Ishikawa (cell line): ENCODE measurements around the gene ST6GALNAC1.

ENCODE experiments used
- CEBPB ChIP-seq: IDR thresholded peaks from 2 replicates; pipeline ENCODE4 v1.6.1; 2012
- CREB1 ChIP-seq: IDR thresholded peaks from 2 replicates; pipeline ENCODE4 v1.6.1; 2012; ENCODE audit warnings: low read depth
- EGR1 ChIP-seq: IDR thresholded peaks from 2 replicates; pipeline ENCODE4 v1.6.1; 2012
- EP300 ChIP-seq: IDR thresholded peaks from 2 replicates; pipeline ENCODE4 v1.6.1; 2012; ENCODE audit warnings: borderline replicate concordance
- FOXM1 ChIP-seq: IDR thresholded peaks from 2 replicates; pipeline ENCODE4 v1.6.1; 2012; ENCODE audit warnings: low read depth, borderline replicate concordance
- NFIC ChIP-seq: IDR thresholded peaks from 2 replicates; pipeline ENCODE4 v1.6.1; 2012
- RAD21 ChIP-seq: IDR thresholded peaks from 2 replicates; pipeline ENCODE4 v1.6.1; 2012; ENCODE audit warnings: low read depth
- TAF1 ChIP-seq: IDR thresholded peaks from 2 replicates; pipeline ENCODE4 v1.6.1; 2012; ENCODE audit warnings: low read depth, mild to moderate bottlenecking
- TCF12 ChIP-seq: IDR thresholded peaks from 2 replicates; pipeline ENCODE4 v1.6.1; 2012; ENCODE audit warnings: low read depth
- TEAD4 ChIP-seq: IDR thresholded peaks from 2 replicates; pipeline ENCODE4 v1.6.1; 2012
- YY1 ChIP-seq: IDR thresholded peaks from 2 replicates; pipeline ENCODE4 v1.6.1; 2012; ENCODE audit warnings: low read depth
- ZBTB7A ChIP-seq: IDR thresholded peaks from 2 replicates; pipeline ENCODE4 v1.6.1; 2012; ENCODE audit warnings: low read depth
- TF ChIP-seq, protein P1 (sequence below): IDR thresholded peaks from 2 replicates; pipeline ENCODE4 v1.6.1; 2012
- TF ChIP-seq, protein P2 (sequence below): IDR thresholded peaks from 2 replicates; pipeline ENCODE4 v1.6.1; 2012
- TF ChIP-seq, protein P3 (sequence below): IDR thresholded peaks from 2 replicates; pipeline ENCODE4 v1.6.1; 2012; ENCODE audit warnings: low read depth, mild to moderate bottlenecking

The ST6GALNAC1 gene

DNA sequence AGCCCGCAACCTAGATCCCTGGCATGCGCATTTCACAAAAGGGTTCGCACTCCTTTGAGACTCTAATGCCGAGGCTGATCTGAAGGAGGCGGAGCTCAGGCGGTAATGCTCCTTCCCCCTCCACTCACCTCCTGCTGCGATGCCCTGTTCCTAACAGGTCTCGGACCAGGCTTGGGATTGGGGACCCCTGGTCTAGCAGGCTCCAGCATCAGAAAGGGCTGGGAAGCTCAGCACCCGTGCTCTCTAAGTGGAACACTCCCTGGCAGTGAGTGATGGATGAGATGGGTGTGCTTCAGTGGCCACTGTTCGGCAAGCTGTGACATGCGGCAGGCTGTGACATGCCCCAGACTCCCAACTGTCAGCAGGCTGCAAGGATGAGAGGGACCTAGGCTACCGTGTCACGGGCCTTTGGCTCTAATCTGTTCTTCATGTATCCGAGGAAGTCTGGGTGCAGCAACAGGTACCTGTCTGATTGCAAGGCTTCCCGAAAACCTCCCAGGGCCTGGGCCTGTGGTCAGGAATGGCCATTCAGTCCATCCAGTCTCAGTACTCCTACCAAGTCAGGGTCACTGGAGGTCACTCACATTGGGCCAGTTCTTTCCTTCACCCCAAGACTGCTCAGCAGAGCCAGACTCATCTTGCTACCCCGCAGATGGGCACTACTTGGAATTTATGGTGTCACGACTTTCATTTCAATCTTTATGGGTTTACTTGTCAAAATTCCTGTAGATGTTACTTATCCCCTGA, 56.6 kb downstream of the ST6GALNAC1 start:
- TF ChIP-seq YY1 (no peak), TCF12 (no peak), EGR1 (no peak), RAD21 (no peak), EP300 (no peak), TEAD4 (no peak), TAF1 (no peak), CREB1 (no peak), ZBTB7A (no peak), CEBPB (no peak)
- TF ChIP-seq, protein P1, sequence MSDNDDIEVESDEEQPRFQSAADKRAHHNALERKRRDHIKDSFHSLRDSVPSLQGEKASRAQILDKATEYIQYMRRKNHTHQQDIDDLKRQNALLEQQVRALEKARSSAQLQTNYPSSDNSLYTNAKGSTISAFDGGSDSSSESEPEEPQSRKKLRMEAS, result no peak
- TF ChIP-seq, protein P2, sequence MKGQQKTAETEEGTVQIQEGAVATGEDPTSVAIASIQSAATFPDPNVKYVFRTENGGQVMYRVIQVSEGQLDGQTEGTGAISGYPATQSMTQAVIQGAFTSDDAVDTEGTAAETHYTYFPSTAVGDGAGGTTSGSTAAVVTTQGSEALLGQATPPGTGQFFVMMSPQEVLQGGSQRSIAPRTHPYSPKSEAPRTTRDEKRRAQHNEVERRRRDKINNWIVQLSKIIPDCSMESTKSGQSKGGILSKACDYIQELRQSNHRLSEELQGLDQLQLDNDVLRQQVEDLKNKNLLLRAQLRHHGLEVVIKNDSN, result no peak
- TF ChIP-seq, protein P3, sequence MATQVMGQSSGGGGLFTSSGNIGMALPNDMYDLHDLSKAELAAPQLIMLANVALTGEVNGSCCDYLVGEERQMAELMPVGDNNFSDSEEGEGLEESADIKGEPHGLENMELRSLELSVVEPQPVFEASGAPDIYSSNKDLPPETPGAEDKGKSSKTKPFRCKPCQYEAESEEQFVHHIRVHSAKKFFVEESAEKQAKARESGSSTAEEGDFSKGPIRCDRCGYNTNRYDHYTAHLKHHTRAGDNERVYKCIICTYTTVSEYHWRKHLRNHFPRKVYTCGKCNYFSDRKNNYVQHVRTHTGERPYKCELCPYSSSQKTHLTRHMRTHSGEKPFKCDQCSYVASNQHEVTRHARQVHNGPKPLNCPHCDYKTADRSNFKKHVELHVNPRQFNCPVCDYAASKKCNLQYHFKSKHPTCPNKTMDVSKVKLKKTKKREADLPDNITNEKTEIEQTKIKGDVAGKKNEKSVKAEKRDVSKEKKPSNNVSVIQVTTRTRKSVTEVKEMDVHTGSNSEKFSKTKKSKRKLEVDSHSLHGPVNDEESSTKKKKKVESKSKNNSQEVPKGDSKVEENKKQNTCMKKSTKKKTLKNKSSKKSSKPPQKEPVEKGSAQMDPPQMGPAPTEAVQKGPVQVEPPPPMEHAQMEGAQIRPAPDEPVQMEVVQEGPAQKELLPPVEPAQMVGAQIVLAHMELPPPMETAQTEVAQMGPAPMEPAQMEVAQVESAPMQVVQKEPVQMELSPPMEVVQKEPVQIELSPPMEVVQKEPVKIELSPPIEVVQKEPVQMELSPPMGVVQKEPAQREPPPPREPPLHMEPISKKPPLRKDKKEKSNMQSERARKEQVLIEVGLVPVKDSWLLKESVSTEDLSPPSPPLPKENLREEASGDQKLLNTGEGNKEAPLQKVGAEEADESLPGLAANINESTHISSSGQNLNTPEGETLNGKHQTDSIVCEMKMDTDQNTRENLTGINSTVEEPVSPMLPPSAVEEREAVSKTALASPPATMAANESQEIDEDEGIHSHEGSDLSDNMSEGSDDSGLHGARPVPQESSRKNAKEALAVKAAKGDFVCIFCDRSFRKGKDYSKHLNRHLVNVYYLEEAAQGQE, result no peak

DNA sequence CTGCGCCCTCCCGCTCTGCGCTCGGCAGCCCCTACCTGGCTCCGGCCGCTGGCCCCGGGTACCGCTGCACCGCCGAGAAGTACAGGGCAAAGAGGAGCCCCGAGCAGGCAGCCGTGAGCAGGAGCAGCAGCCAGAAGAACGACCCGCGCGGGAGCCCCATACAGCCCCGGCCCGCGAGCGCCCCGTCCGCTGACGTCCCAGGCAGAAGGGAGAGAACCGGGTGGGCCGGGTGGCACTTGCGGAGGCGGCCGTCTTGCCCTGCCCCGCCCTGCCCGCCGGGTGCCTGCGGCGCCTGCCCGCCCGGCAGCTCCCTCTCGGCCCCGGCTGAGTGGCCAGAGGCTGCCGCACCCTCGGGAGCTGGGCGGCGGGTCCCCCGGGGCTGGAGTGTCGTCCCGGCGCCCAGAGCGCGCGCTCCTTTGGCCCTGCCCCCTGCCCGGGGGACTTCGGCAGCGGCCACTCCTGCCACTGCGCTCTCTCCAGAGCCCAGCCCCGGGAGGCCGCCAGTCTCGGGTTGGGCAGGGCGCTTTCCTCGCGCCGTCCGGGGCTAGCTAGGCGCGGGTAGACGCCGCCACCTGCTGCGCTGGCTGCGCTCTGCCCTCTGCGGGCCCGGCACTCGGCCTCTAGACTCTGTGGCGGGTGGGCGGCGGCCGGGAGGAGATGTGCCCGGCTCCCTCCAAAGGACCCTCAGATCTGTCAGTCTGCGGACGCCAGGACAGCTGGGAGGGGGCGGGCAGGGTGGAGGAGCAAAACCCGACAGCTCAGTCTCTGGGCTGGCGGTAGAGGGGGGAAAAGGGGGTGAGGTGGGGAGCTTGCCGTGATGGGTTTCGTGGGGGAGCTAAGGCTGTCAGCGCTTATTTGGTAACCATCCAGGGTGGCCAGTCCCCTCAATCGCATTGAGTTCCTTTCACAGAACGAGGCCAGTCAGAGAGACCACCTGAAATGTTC, 57.6 kb downstream of the ST6GALNAC1 start, which contains the start of gene ST6GALNAC2:
ST6GALNAC2 (minus strand) TSS at position 212 of the 945 bp plus-strand sequence; CDS start at position 160, 52 bp downstream.
- no peak for TF ChIP-seq CEBPB
- peak; percentile 20; the same call in 1 of the 2 replicates for TF ChIP-seq TCF12
- TF ChIP-seq, protein P1, result peak; percentile 25; the same call in 1 of the 2 replicates
- TF ChIP-seq CREB1, result no peak
- peak; percentile 55 for TF ChIP-seq EGR1
- TF ChIP-seq NFIC, result peak; percentile 17; the same call in 1 of the 2 replicates
- peak; percentile 37; the same call in 1 of the 2 replicates for TF ChIP-seq TAF1
- no peak for TF ChIP-seq YY1
- peak; percentile 30; the same call in 1 of the 2 replicates for TF ChIP-seq ZBTB7A
- peak; percentile 44; the same call in 1 of the 2 replicates for TF ChIP-seq RAD21

DNA sequence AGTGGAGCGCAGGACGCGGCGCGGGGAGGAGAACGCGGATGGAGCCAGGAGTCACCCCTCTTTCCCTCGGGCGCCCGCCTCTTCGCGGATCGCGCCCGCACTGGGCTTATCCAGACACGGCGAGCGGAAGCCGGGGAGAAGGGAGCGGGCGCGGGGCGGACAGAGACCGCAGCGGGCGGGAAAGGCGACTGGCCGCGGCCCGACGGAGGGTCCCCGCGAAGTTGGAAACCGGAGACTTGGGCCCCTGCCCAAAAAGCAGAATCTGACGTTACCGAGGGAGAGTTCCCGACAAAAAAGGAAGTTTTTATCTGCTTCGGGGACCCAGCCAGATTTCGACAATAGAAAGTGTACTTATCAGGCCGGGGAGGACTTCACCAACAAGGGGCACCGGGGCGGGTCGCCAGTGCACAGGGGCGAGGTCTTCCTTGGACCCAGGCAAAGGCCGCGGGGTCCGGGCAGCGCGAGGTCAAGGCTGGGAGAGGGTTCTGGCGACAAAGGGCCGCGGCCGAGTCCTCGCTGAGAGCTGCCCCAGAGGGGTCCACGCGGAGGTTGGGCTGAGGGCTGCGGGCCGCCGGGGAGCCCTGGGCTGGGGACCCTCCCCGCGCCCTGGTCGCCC, 58.4 kb downstream of the ST6GALNAC1 start:
- no peak for TF ChIP-seq RAD21
- TF ChIP-seq EGR1, result no peak
- TF ChIP-seq TEAD4, result no peak
- TF ChIP-seq CEBPB, result no peak
- TF ChIP-seq, protein P2, result no peak

DNA sequence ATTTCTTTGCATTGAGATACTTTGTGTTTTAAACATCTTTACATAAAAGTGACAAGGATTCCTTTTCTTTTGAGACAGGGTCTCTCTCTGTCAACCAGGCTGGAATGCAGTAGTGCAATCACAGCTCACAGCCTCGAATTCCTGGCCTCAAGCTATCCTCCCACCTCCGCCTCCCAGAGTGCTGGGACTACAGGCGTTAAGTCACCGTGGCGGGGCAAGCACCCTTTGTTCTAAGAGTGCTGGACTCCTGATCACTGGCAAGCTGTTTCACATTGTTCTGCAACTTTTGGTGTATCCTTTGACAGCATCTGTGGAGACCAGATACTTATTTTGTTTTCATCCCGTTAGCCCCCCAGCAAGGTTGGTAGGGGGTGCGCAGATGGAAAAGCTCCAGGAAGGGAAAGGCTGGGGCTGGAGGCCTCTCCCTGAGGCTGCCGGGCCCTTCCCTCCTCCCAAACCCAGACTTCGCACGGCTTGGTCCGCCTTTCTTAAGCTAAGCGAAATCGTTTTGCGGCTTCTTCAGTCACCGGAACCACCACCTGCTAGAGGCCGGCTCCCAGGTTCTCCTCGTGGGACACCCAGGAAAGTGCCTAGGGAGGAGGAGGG, 59.0 kb downstream of the ST6GALNAC1 start:
- TF ChIP-seq CREB1 (no peak), FOXM1 (no peak), EP300 (no peak), TAF1 (no peak), TCF12 (no peak), EGR1 (no peak), TEAD4 (no peak), CEBPB (no peak)
- TF ChIP-seq, protein P3, result no peak

DNA sequence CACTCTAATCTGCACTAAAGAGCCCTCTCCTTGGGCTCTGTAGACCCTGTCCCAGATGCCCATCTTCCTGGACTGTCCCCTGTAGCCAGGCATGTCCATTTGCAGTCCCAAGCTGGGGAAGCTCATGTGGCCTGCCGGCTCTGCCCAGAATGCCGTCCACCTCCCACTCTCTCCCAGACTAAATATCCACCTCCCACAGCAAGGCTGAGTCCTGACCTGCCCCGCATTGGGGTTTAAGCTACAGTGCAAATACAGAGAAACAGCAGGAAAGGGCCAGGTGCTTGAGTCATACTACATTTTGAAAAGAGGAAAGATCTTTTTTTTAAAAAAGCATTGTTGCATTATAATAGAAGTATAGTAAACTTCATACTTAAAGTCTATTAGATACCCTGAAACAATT, 60.9 kb downstream of the ST6GALNAC1 start:
- TF ChIP-seq CEBPB (no peak), NFIC (no peak), RAD21 (no peak), TCF12 (no peak), ZBTB7A (no peak), TEAD4 (no peak), EP300 (no peak), YY1 (no peak), CREB1 (no peak), FOXM1 (no peak), EGR1 (no peak), TAF1 (no peak)
- TF ChIP-seq, protein P1, result no peak
- TF ChIP-seq, protein P3, result no peak
- TF ChIP-seq, protein P2, result no peak
